HepG2 (cell line): ENCODE results near the gene STUM. TPM values are rescaled to one million over a fixed set of nuclear protein-coding genes. Genes with fewer than 3 reads are reported as not detected.

Source experiments
- ATAC-seq: fragments of 200-7000 bp; cut with Tn5 transposase; 3 replicates; pipeline ENCODE4 v1.9.1; 2020; ENCODE audit warnings: mild to moderate bottlenecking, moderate library complexity
- BruUV-seq: library from RNA; stranded (reverse); fragments of 400-500 nt; replicated peaks from 2 replicates; lab custom pipeline; 2021; lab: Mats Ljungman, UMichigan
- CTCF ChIA-PET: fragments of 300-600 bp; formaldehyde crosslinking; extraction: SDS; loops from one replicate; lab custom pipeline; 2021; ENCODE audit warnings: low total read pairs, inconsistent platforms, low intra/inter-chr PET ratio; lab: Yijun Ruan, JAX
- POLR2A ChIA-PET: fragments of 350-600 bp; sonication (Branson Sonifier 250); formaldehyde crosslinking; loops from one replicate; lab custom pipeline; 2020; ENCODE audit warnings: antibody characterized with exemption, inconsistent platforms; lab: Yijun Ruan, JAX
- DNase-seq: peaks from one replicate; pipeline ENCODE4 v3.0.0-alpha.2; 2015; ENCODE audit warnings: low spot score
- FAIRE-seq: peaks from 3 replicates; lab custom pipeline; 2011; peaks lifted over from hg19 to GRCh38; lab: Jason Lieb, UNC
- H2AFZ ChIP-seq: one replicate; pipeline ENCODE4 v1.6.1; 2011; ENCODE audit warnings: low read length, inconsistent platforms
- H3K27ac ChIP-seq: fragments of 300-600 bp; 3 replicates; pipeline ENCODE4 v1.8.0; 2011; ENCODE audit warnings: mixed run types, mild to moderate bottlenecking, mixed read lengths, low read length, inconsistent platforms; ENCODE audit not compliant: insufficient read depth; ENCODE audit errors: extremely low read length
- H3K27me3 ChIP-seq, 2 experiments: fragments of 200-600 bp in 1 of 2; 2 replicates in 1 of 2; 3 replicates in 1 of 2; pipeline versions ENCODE4 v1.6.0 to v1.8.0; 2011; ENCODE audit warnings: low read length in 2 of 2, mild to moderate bottlenecking in 2 of 2, moderate library complexity in 2 of 2, inconsistent platforms in 1 of 2; ENCODE audit not compliant: insufficient read depth in 2 of 2, control insufficient read depth in 1 of 2
- H3K36me3 ChIP-seq, 2 experiments: fragments of 200-600 bp in 1 of 2; replicated peaks in 1 of 2; 2 replicates in 1 of 2; 3 replicates in 1 of 2; pipeline versions ENCODE4 v1.5.1 to v1.8.0; 2011; ENCODE audit warnings: low read length in 2 of 2, inconsistent platforms in 1 of 2; ENCODE audit not compliant: insufficient read depth in 2 of 2, control insufficient read depth in 1 of 2
- H3K4me1 ChIP-seq: 2 replicates; pipeline ENCODE4 v1.5.1; 2012; ENCODE audit warnings: low read length, inconsistent platforms; ENCODE audit not compliant: insufficient read depth
- H3K4me2 ChIP-seq: 2 replicates; pipeline ENCODE4 v1.6.0; 2011; ENCODE audit warnings: low read depth, low read length, inconsistent platforms
- H3K4me3 ChIP-seq, 3 experiments: fragments of 200-600 bp in 1 of 3; sonication (generic), shearing (Covaris generic) in 1 of 3; replicated peaks in 1 of 3; 2 replicates each; pipeline ENCODE4 v1.5.1; 2011 to 2016; ENCODE audit warnings: low read length in 3 of 3, inconsistent platforms in 2 of 3, low read depth in 2 of 3, mild to moderate bottlenecking in 2 of 3, control low read depth in 1 of 3, mixed read lengths in 1 of 3; ENCODE audit not compliant: insufficient read depth in 1 of 3
- H3K79me2 ChIP-seq: one replicate; pipeline ENCODE4 v1.6.1; 2011; ENCODE audit warnings: low read length, inconsistent platforms; ENCODE audit not compliant: insufficient read depth
- H3K9ac ChIP-seq: 2 replicates; pipeline ENCODE4 v1.6.0; 2011; ENCODE audit warnings: mild to moderate bottlenecking, low read depth, low read length, inconsistent platforms; ENCODE audit not compliant: insufficient read depth
- H3K9me3 ChIP-seq: 2 replicates; pipeline ENCODE4 v1.5.1; 2012; ENCODE audit warnings: mild to moderate bottlenecking, low read length
- H4K20me1 ChIP-seq: 2 replicates; pipeline ENCODE4 v1.6.0; 2011; ENCODE audit warnings: inconsistent platforms, mild to moderate bottlenecking, low read length, moderate library complexity; ENCODE audit not compliant: insufficient read depth
- ATF7-NPFF ChIP-seq: sonication (generic); formaldehyde crosslinking; IDR thresholded peaks from 2 replicates; pipeline ENCODE4 v1.8.1; 2023; ENCODE audit warnings: mild to moderate bottlenecking, low read depth, missing genetic modification reagents, moderate library complexity
- EP300 ChIP-seq, 3 experiments: sonication (generic) in 1 of 3; formaldehyde crosslinking in 1 of 3; IDR thresholded peaks; 2 replicates each; pipeline versions ENCODE4 v1.5.1 to v1.6.1; 2011 to 2020; ENCODE audit warnings: low read depth in 2 of 3, low read length in 2 of 3, borderline replicate concordance in 1 of 3, improper control_type of control experiment in 1 of 3, mild to moderate bottlenecking in 1 of 3, missing genetic modification reagents in 1 of 3, moderate library complexity in 1 of 3
- MBNL3 ChIP-seq: fragments of 250-450 bp; sonication (Bioruptor Pico); conservative IDR thresholded peaks from 2 replicates; pipeline ENCODE4 v1.8.0; 2022; ENCODE audit warnings: mild to moderate bottlenecking, inconsistent platforms
- NCOA1 ChIP-seq: sonication (generic); formaldehyde crosslinking; IDR thresholded peaks from 2 replicates; pipeline ENCODE4 v1.9.0; 2021; ENCODE audit warnings: missing genetic modification reagents
- NCOR1 ChIP-seq: fragments of 200-600 bp; sonication (generic); IDR thresholded peaks from 2 replicates; pipeline ENCODE4 v1.7.0; 2017; ENCODE audit warnings: antibody characterized with exemption, low read length, borderline replicate concordance
- ZHX2 ChIP-seq, 2 experiments: sonication (generic) in 1 of 2; formaldehyde crosslinking in 1 of 2; IDR thresholded peaks; 2 replicates each; pipeline versions ENCODE4 v1.6.1 to v1.9.0; 2014 to 2022; ENCODE audit warnings: antibody characterized with exemption in 1 of 2, borderline replicate concordance in 1 of 2, inconsistent platforms in 1 of 2, low read depth in 1 of 2, missing genetic modification reagents in 1 of 2
- ZNF142 ChIP-seq: sonication (generic); formaldehyde crosslinking; IDR thresholded peaks from 2 replicates; pipeline ENCODE4 v1.4.0; 2020; ENCODE audit warnings: missing genetic modification reagents
- ZSCAN22 ChIP-seq: sonication (generic); formaldehyde crosslinking; IDR thresholded peaks from 2 replicates; pipeline ENCODE4 v1.4.0; 2020; ENCODE audit warnings: mild to moderate bottlenecking, missing genetic modification reagents
- ZSCAN31 ChIP-seq: sonication (generic); formaldehyde crosslinking; IDR thresholded peaks from 2 replicates; pipeline ENCODE4 v1.5.0; 2020; ENCODE audit warnings: low read depth, mild to moderate bottlenecking, missing genetic modification reagents
- WGBS: methylation state at CpG from one replicate; pipeline ENCODE4 v1.1.6; 2017; ENCODE audit warnings: low lambda C conversion rate; 5-methylcytosine and 5-hydroxymethylcytosine counted together
- in situ Hi-C: cut with HindIII; loops from 2 replicates; pipeline ENCODE4 v1.10.0; 2017; ENCODE audit warnings: low pct_unique_long_range_greater_than_20kb; ENCODE audit not compliant: extremely low pct_ligation_motif_present
- intact Hi-C: fragments of 100-400 bp; cut with micrococcal nuclease; formaldehyde crosslinking; loops from one replicate; pipeline ENCODE4 v1.10.0; 2022; ENCODE audit not compliant: unreplicated experiment
- polyA plus RNA-seq, 8 experiments: library from polyadenylated mRNA; depleted of rRNA in 3 of 8; stranded (reverse) in 7 of 8; unstranded in 1 of 8; fragments of >200 nt; fragmentation: Illumina TruSeq in 4 of 8; extraction: Trizol in 4 of 8; gene quantifications; 2 replicates each; pipeline versions ENCODE4 v1.2.1 to v1.2.3, GENCODE V29; 2011 to 2016; ENCODE audit warnings: low read depth in 4 of 8, missing spikeins in 1 of 8, mixed read lengths in 1 of 8; ENCODE audit not compliant: insufficient read depth in 1 of 8
- total RNA-seq, 5 experiments: library from RNA; depleted of rRNA; stranded (reverse); fragments of >200 nt; fragmentation: Illumina TruSeq; extraction: Trizol; gene quantifications; 2 replicates each; pipeline ENCODE4 v1.2.3, GENCODE V29; 2016; ENCODE audit warnings: low read depth in 1 of 5

Gene STUM
- total and polyA plus RNA-seq, 2 of the 13 experiments (the other 11 are each of a cell fraction or from before 2014, with no cell fraction given) = not detected

- no peak overlapping the region for H2AFZ ChIP-seq
- DNase-seq = no peak
- BruUV-seq = no TSS peak
- in situ Hi-C loops = no loop called here
- H3K4me2 ChIP-seq = no peak overlapping the region
- H3K9ac ChIP-seq = no peak overlapping the region
- H3K4me1 ChIP-seq = no peaks in the 10 kb centered on the region
- no peaks in the 10 kb centered on the region for H4K20me1 ChIP-seq
- CTCF ChIA-PET = no interaction called here
- POLR2A ChIA-PET = no interaction called here
- no peaks in the 10 kb centered on the region for H3K9me3 ChIP-seq
- H3K27ac ChIP-seq = no peak overlapping the region
- no peak overlapping the region for H3K4me3 ChIP-seq
- intact Hi-C loops = no loop called here
- H3K36me3 ChIP-seq = no peaks in the 10 kb centered on the region
- 41% methylated on average over 9 of the region's 11 CpGs for WGBS
- no peaks in the 10 kb centered on the region; a peak in 1 of 5 replicates for H3K27me3 ChIP-seq
- ATAC-seq = no peak
- no peak for FAIRE-seq
- H3K79me2 ChIP-seq = no peaks in the 10 kb centered on the region
- TF ChIP-seq ZSCAN22 (CRISPR knock-in tag) (no peak), NCOA1 (no peak), NCOR1 (no peak), MBNL3 (CRISPR knock-in tag) (no peak), ZNF142 (CRISPR knock-in tag) (no peak), ZHX2 (IDR thresholded peaks at IDR 0.05; ENCODE audit: low read depth) (no peak), ZHX2 (CRISPR knock-in tag; IDR thresholded peaks at IDR 0.05; ENCODE audit: borderline replicate concordance) (no peak), ZSCAN31 (no peak), EP300 (IDR thresholded peaks at IDR 0.05; ENCODE audit: low read depth in 2 of 2, low read length in 2 of 2) (no peak), EP300 (CRISPR knock-in tag; IDR thresholded peaks at IDR 0.05; ENCODE audit: borderline replicate concordance) (no peak), ATF7-NPFF (CRISPR knock-in tag) (no peak)
Observed at GRCh38 chr1:226589008-226589733, 40.6 kb downstream of the STUM start.
